Cerebellar nuclear complex (tissue), 1 donor: ENCODE measurements around the gene SLC12A2.

Experiments used
- DNase-seq, 2 experiments: peaks; one replicate each; lab custom pipeline; 2025; lab: John Stamatoyannopoulos, UW

Gene SLC12A2

DNA sequence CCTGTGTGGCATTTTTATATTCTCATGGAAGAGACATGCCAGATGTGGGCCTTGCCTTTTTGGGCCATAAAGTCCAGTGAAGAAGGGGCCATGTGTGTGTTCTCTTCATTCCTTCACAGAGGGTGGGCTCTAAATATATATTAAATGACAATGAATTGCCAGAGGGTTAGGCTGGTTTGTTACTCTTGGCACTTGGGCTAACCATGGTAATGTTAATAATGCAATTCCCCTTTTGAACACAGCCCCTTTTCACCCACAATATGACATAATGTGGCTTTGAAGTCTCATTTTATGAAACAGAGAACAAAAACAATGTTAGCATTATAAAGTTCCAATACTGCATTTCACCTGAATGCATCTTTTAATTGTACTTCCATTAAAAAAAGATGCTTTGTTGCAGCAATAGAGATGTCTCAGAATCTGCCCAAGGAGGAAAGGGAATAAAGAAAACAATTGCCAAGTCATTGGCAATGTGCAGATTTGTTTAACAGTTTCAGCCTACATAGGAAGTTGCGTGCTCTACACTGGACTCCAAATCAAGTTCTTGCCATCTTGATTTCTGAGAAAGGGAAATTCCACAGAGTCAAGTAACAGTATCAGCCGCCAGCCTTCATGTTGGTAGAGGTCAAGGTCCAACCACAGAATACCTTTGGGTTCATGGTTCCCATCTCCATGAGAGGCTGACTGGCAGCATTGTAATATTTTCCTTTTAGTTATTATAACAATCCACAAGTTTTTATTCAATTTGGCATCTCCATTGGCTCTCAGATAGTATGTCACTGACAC, 141.9 kb downstream of the SLC12A2 start:
- DNase-seq = no peak

DNA sequence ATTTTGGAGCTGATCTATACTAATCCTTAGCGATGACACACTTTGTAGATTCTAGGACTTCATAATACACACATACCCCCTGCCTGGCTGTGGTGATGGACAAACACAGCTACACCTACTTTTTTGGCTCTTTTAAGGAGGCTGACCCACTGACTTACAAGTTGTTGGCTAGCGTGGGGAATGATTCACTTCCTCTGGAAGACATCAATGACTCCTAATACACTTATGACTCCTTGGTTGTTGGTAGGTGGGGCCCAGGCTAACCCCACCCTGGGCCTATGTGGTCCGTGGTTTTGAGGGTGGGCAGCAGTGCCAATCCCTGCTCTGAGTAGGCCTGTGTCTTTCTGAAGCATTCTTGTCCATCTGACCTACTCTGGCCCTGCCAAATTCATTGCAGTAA, 144.4 kb downstream of the SLC12A2 start:
- no peak for DNase-seq

DNA sequence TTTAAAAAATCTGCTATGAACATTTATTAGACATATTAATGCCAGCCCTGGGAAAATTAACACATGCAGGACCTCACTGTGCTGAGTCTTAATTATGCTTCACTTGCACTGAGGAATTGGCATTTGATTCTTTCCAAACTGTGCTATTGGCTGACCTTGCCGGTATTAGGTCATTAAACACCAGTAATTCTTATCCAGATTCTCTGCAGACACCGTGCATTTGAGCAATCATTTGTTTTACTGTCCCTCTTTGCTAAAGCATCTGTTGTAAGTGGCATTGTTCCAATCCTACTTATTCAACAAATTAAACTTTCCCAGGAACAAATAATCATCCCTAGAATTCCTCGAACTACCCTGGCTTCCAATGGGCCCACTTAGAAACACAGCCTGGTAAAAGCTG, 145.0 kb downstream of the SLC12A2 start:
- DNase-seq = no peak

DNA sequence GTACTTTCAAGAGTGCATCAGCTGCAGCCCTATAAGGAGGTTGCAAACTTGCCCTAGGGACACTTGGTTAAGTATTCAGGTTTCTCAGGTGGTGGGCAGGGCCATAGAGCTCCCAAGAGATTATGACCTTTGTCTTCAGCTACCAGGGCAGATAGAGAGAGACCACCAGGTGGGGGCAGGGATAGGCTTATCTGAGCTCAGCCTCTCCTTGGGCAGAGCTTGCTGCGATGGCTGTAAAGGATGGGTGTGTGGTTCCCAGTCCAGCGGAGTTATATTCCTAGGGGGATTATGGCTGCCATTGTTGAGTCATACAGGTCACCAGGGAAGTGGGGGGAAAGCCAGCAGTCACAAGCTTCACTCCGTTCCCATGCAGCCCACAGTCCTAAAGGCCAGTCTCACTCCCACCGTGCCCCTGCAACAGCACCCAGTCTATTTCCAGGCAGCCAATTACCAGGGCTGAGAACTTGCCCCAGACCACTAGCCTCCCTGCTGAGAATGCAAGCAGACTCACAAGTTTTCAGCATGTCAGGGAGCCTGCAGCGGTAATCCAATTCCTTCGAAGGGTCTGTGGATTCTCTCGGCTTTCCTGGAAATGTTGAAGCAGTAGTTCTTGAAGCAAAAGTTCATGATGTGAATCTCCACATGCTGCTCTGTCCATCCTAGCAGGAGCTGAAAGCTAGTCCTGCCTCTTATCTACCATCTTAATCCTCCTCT, 151.5 kb downstream of the SLC12A2 start:
- no peak for DNase-seq

DNA sequence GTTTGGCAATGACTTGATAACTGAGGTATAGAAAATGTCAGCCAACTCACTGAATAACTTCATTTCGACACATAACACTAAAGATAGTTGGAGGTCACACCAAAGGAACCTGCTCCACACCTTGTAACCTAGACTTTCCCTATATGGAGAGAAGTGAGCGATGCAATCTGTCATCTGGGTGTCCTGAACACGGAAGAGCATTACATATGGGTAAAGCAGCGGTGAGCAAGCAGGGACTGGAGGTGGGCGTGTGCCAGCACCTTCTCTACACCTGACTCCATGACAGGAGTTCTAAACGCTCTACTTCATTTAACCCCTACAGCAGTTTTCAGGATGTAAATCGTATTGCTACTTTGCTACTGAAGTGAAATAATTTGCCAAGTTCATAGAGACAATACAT, 152.8 kb downstream of the SLC12A2 start:
- DNase-seq = no peak

DNA sequence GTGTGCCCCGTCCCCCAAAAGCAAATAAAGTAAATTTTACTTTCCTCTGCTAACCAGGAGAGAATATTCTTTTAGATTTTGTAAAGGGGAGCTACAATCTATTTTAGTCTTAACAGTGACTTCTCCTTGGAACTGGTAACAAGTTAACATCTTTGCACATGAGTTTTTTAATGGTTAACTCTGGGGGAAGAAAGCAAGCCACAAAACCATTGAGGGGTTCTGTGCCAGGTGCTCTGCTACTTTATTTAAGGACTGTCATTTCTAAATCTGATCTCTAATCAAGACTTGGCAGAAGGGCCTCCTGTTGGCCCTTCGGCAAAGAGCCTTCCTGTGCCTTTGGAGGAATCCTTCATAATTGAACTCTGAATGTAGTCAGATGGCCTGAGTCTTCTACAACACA, 153.4 kb downstream of the SLC12A2 start:
- no peak for DNase-seq

DNA sequence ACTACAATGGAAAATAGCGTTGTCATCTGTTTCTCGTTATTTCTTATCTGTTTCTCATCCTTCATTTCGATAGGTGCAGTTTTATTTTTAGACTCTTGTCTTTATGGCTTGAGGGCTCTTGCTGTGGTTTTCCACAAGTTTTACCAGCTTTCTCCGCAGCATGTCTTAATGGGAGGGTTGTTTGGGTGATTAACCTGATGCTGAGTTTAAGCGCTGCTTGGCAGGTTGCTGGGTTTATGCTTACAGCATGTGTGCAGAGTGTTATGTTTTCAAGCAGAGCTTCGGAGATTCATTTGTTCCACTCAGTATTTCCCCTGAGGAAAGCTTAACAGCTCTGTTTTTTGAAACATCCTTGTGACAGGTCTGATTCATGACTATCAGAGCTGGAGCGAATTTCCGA, 154.0 kb downstream of the SLC12A2 start:
- no peak for DNase-seq
